GM18511 (cell line): ENCODE measurements around the gene METTL3.

Experiments
- ATAC-seq: cut with Tn5 transposase; IDR thresholded peaks from one replicate; pipeline ENCODE4 v1.9.1; 2021; ENCODE audit warnings: mild to moderate bottlenecking, moderate library complexity; ENCODE audit not compliant: unreplicated experiment

Gene METTL3

DNA sequence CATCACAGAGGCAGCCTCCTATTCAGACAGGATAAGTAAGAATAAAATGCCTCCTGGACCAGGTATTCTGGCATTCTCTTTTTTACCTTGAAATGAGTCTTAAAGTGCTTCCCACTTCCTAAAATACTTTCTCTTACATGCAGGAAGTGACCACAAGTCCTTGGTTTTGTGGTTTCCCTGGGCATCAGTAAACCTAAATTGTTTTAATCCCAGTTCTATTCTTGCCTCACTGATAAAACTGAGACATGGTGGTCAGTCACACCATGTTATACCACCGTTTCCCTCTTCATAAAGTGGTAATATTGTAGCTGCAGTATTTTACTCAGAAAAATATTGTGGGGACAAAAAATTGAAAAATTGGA lies 16.2 kb upstream of the METTL3 start:
- ATAC-seq: no peak

DNA sequence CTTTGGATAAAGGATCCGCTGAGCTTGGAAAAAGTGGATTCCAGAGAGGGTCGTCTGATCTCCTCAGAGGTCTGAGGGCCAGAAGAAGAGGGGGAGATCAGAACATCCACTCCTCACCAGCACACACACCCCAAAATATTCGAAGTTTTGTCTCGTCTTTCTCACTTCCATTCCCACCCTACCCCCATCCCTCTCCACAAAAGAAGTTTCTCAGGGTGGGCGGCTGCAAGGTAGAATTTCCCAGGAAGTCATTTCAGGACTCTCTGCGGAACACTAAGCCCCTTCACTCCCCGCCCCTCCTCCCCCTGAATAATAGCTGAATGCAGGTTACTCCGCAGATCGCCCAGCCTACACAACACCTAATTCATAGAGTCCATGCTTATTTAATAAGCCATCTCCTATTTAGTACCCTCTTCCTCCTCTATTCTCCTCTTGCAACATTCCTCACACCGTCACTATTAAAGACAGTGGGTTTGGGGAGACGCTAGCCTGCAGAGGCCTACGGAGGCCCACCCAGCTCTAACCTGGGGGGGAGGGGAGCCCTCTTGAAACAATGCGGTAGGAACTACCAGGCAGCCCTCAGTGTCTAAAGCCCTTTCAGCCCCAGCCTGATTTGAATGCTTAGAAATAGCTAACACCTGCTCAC lies 15.7 kb upstream of the METTL3 start:
- ATAC-seq: no peak

GRCh38 chr14:21525962-21526671 lies 15.0 kb upstream of the METTL3 start, which contains the start of gene SALL2:
Gene SALL2 (minus strand): TSS chr14:21526346. CDS start chr14:21526127, 219 bp downstream.
- peak; percentile 59 for ATAC-seq

DNA sequence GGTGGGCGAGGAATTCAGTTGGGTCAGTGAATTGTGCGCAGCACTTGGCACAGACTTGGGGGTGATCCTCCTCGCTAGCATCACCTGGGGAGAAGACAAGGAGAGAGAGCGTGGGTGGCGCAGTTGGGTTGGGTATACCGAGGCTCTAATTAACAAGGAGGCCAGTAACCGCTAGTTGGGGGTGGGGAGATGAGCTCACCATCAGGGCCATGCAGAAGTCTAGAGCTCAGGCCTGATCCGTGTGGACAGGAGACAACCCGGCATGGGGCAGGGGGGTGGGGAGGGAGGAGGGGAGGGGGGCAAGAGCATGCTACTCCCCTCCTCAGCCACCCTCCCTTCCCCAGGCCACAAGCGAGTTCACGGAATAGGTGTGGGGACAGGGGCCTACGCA lies 14.4 kb upstream of the METTL3 start:
- ATAC-seq: no peak

GRCh38 chr14:21524575-21525490 lies 13.7 kb upstream of the METTL3 start:
- no peak for ATAC-seq

DNA sequence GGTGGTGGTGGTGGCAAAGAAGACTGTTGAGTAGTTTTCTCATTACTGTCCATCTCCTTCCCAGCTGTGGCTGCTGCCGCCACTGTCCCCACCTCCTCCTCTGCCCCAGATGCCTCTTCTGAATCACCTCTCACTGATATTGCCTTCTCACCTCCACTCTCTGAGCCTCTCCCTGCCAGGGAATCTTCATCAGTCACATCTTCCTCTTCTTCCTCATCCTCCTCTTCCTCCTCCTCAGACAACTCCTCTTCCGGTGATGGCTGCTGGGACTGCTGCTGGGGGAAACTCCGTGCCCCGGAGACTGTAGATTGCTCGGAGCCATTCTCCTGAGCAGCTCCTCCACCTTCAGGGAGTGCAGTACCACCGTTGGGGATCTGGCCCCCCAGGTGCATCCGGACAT lies 12.1 kb upstream of the METTL3 start:
- ATAC-seq: no peak

DNA sequence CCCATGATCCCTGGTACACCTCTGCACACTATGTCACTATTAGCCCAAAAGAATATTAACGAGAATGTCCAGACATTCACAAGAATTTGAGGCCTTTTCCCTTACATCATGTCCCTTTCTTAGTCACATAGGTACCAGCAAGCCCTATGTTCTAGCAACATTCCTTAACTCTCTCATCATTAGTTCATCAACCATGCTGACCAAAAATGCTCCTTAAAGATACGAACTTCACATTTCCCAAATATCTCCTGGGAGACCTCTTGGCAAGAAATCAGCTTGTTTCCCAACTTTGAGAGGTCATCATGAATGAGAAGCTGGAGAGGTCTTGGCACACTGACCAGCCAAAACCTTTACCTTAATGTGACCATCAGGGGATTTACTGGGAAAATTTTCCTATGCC lies 10.4 kb upstream of the METTL3 start:
- ATAC-seq: no peak

DNA sequence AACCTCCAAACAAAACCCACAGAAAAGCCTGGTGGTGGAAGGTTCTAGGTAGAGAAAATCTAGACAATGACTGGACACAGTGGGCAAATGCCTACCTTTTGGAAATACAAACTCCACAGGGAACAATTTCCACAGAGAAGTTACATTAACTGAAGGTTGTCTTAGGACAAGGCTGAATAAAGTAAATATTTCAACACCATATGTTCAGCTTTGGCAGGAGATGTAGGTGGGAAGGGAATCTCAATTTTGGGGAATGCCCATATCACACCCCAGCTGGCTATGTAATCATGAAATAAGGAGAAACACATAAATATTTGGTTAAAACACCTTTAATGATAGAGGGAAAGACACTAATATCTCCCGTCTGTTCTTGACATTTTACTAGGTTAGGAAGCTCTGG lies 9.6 kb upstream of the METTL3 start:
- ATAC-seq: no peak

GRCh38 chr14:21518725-21519124 lies 7.6 kb upstream of the METTL3 start:
- no peak for ATAC-seq

- no peak for ATAC-seq
Measured at GRCh38 chr14:21514341-21514740, 3.2 kb upstream of the METTL3 start.

DNA sequence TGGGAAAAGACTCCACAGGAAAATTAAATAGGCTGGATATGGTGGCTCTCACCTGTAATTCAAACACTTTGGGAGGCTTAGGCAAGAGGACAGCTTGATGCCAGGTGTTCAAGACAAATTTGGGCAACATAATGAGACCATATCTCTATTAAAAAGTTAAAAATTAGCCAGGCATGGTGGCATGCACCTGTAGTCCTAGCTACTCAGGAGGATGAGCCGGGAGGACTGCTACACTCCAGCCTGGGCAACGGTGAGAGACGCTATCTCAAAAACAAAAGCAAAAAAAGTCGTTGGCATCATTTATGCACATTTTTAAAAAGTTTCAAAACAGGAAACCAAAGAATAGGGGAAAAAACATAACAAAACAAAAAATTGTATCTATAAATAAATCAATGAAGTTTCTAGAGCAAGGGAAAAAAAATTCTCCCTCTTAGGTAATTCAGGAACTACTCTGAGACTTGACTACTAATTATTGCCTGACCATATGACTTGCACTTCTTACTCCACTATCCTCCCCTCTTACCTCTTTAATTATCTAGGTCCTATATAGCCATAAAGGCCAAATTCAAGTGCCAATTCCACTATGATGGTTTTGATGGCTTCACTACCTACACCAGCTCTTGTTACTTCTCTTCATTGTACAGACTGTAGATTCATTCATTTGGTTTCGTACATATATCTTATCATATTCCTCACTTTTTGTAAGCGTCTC lies 1.6 kb downstream of the METTL3 start:
- ATAC-seq: no peak

GRCh38 chr14:21506557-21506956 lies 4.6 kb downstream of the METTL3 start:
- ATAC-seq: no peak

DNA sequence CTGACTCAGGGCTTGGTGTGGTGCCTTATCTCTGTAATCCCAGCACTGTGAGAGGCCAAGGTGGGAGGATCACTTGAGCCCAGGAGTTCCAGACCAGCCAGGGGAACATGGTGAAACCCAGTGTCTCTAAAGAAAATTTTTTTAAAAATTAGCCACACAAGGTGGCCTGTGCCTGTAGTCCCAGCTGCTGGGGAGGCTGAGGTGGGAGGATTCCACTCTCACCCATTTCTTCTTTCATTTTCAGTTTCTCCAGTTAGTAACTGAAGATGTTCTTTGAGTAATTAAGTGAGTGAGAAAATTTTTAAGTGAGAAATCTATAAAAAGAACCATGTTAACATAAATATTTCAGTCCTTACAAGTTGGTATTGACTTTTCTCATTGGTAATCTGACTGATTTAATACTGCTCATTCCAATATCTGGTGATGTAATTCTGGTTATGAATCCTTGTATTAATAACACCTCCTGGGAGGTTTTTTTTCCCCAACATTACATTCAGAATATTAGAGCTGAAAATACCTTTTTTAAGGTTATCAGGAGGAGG lies 6.1 kb downstream of the METTL3 start:
- peak; percentile 89 for ATAC-seq

GRCh38 chr14:21503376-21503775 lies 7.8 kb downstream of the METTL3 start:
- ATAC-seq: no peak

DNA sequence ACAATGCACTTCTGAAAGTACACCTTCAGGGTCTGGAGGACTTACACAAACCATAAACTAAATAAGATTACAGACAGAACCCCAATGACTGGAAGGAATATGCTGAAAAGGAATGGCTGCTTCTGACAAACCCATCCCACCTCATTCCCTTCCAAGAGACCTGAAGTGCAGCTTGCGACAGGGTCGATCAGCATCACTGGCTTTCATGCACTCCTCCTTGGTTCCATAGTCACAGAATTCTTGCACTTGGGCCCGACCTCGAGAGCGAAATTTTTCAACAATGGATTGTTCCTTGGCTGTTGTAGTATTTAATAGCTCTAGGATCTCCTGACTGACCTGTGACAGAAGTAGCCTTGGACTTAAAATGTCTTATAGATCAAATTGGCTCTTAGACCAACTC lies 9.6 kb downstream of the METTL3 start:
- no peak for ATAC-seq

DNA sequence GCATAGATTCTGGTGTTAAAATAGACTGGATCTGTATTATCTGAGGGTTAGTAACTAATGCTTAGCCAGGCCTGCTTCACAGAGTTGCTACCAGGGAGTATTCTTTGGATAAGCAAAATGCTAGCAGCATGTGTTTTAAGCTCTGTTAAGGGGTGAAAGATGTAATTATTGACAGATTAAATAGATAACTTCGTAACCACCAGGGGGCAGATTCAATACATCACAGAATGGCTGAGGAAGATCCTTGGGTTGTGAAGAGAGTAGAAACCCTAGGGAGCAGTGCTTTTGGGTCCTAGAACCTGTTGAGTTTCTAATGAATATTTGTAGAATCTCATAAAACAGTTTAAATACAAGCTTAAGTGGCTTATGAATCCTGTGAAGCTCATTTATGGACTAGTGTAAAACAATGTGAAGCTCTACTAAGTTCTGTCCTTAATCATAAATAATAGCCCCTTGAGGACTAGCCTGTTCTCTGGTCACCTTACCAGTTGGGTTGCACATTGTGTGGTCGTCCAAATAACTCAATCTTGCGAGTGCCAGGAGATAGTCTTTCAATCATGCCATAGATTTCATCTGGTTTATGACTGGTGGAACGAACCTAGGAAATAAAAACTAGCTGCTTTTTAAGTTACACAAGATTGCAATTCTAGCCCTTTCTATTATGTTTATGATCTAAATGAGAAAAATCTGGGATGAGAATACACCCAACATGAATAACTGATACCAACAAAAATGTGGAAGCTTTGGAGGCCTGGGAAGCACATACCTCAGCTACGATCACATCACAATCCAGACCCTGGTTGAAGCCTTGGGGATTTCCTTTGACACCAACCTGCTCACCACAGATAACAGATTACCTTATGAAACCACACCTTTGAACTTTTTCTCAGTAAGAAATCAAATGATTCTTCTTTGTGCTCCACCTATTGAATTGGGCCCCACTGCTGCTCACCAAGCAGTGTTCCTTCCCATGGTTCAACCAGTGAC lies 12.3 kb downstream of the METTL3 start:
- ATAC-seq: peak; percentile 61

GRCh38 chr14:21496453-21496852 lies 14.7 kb downstream of the METTL3 start:
- ATAC-seq: no peak

DNA sequence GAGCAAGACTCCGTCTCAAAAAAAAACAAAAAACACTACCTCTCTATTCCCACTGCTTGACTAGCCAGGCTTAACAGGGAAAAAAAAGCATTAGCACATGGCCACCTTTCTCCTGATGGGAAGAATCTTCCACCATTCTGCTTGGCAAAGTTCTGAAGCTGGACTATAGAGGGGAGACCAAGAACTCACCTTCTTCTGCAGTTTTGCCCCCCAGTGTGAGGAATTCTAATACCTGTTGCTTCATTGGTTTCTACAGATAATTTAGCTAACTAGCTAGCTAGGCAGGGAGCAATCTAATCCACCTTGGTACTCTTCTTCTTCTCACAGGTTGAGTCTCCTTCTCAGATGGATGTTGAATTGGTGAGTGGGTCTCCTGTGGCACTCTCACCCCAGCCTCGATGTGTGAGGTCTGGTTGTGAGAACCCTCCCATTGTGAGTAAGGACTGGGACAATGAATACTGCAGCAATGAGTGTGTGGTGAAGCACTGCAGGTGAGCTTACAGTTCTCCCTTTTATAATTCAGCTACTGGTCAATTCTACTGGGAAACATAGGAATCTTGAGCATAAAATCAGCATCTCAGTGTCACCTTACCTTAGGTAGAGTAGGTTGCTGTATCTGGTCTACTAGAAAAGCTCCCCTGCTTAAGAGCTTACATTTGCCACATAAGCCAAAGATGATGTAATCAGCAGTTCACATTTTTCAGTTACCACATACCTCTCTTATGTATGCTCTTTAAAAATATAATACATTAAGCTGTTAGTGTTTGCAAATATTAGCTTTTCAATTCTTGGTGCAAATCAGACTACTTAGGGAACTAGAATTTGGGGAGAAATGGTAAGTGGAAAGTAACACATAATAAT lies 16.0 kb downstream of the METTL3 start:
- ATAC-seq: no peak

- ATAC-seq: no peak
Measured at GRCh38 chr14:21486640-21487087, 24.5 kb downstream of the METTL3 start.
